ENCODE data around the gene SMOC2. TPM values are rescaled to one million over a fixed set of nuclear protein-coding genes. Genes with fewer than 3 reads are reported as not detected.

The SMOC2 gene
- total and polyA plus RNA-seq, 2 donors from 2014 or later = 6.5 to 13.1 TPM

DNA sequence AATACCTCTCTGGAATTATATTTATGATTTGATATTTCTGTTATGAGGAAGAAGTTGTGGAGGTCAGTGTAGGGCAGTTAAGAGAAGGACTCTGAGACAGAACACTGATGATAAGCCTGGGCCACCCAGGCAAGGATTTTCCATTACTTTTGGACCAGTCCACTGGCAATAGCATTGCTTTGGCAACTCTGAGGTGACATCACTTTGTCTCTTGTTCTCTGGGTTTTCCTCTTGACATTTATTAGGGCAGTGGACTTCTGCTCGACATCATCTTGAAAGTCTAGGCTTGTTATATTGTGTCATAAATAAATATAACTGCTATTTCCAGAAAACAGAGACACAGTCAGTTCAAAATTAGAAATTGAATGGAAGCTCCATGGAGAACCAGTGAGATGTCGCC, 268.0 kb downstream of the SMOC2 start:
- no peaks in the 10 kb centered on the region for H3K9me3 ChIP-seq (ENCODE audit: control insufficient read depth in 2 of 3, insufficient read depth in 1 of 3, low read length in 3 of 3)
- no peak for FAIRE-seq
- H3K4me1 ChIP-seq (ENCODE audit: control insufficient read depth in 2 of 3, insufficient read depth in 2 of 3, low read depth in 1 of 3, low read length in 3 of 3) = no peaks in the 10 kb centered on the region
- TF ChIP-seq, protein P1, sequence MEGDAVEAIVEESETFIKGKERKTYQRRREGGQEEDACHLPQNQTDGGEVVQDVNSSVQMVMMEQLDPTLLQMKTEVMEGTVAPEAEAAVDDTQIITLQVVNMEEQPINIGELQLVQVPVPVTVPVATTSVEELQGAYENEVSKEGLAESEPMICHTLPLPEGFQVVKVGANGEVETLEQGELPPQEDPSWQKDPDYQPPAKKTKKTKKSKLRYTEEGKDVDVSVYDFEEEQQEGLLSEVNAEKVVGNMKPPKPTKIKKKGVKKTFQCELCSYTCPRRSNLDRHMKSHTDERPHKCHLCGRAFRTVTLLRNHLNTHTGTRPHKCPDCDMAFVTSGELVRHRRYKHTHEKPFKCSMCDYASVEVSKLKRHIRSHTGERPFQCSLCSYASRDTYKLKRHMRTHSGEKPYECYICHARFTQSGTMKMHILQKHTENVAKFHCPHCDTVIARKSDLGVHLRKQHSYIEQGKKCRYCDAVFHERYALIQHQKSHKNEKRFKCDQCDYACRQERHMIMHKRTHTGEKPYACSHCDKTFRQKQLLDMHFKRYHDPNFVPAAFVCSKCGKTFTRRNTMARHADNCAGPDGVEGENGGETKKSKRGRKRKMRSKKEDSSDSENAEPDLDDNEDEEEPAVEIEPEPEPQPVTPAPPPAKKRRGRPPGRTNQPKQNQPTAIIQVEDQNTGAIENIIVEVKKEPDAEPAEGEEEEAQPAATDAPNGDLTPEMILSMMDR (IDR thresholded peaks at IDR 0.05; ENCODE audit: borderline replicate concordance, extremely low read depth, insufficient read depth) = no peak
- H3K4me3 ChIP-seq (ENCODE audit: low read length in 3 of 3) = no peak overlapping the region
- no peaks in the 10 kb centered on the region for H3K27me3 ChIP-seq (ENCODE audit: control insufficient read depth, insufficient read depth, low read length)
- intact Hi-C loops (cut with DNase I) = no loop called here
- no peak overlapping the region for H3K9ac ChIP-seq (ENCODE audit: low read length in 3 of 3)
- DNase-seq = no peak
- no peaks in the 10 kb centered on the region for H3K36me3 ChIP-seq (ENCODE audit: control insufficient read depth in 2 of 3, insufficient read depth in 3 of 3, low read length in 3 of 3)
- no peak overlapping the region for H3K27ac ChIP-seq (ENCODE audit: low read depth in 2 of 2, low read length in 2 of 2)

DNA sequence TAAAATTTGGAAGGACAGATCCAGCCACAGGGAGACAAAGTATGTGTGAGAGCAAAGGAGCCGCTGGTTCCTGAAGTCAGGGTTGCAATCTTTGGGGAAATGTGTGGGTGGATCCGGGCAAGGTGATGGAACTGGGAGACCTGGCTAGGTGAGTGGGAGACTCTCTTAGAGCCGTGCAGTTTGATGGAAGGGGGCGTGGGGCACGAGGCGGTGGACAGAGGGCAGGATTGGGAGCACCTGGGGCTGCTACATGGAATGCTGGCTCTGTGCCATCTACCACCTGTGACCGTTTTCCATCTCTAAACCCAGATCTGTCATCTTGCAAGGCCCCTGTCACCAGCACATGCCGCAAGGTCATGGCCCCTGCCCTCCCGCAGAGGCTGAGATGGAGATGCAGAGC, 268.4 kb downstream of the SMOC2 start:
- TF ChIP-seq, protein P1 (IDR thresholded peaks at IDR 0.05; ENCODE audit: borderline replicate concordance, extremely low read depth, insufficient read depth) = no peak
- Histone ChIP-seq H3K9me3 (ENCODE audit: control insufficient read depth in 2 of 3, insufficient read depth in 1 of 3, low read length in 3 of 3) (no peaks in the 10 kb centered on the region), H3K27me3 (ENCODE audit: control insufficient read depth, insufficient read depth, low read length) (no peaks in the 10 kb centered on the region), H3K4me1 (ENCODE audit: control insufficient read depth in 2 of 3, insufficient read depth in 2 of 3, low read depth in 1 of 3, low read length in 3 of 3) (no peaks in the 10 kb centered on the region), H3K27ac (ENCODE audit: low read depth in 2 of 2, low read length in 2 of 2) (no peak overlapping the region), H3K9ac (ENCODE audit: low read length in 3 of 3) (no peak overlapping the region), H3K36me3 (ENCODE audit: control insufficient read depth in 2 of 3, insufficient read depth in 3 of 3, low read length in 3 of 3) (no peaks in the 10 kb centered on the region), H3K4me3 (ENCODE audit: low read length in 3 of 3) (no peak overlapping the region)
- intact Hi-C loops (cut with DNase I) = no loop called here
- no peak for FAIRE-seq
- no peak for DNase-seq

DNA sequence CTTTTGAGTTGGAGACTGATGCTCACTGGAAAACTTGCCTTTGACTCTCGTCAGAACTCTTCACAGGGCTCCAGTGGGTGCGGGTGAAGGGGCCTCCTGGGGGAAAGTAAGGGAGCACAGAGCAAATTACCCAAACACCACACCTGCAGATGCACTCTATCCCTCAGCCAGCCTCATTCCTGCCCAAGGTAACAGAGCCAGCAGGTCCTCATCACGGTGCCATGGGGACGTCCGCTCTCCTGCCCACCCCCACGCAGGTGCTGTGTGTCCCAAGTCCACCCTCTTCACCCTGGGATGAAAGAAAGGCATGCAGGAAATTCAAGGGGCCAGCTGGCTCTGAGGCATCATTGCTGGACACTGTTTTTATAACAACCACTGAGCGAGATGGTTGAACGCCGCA, 269.0 kb downstream of the SMOC2 start:
- no peak overlapping the region for H3K9ac ChIP-seq (ENCODE audit: low read length in 3 of 3)
- H3K27me3 ChIP-seq (ENCODE audit: control insufficient read depth, insufficient read depth, low read length) = no peaks in the 10 kb centered on the region
- intact Hi-C loops (cut with DNase I) = no loop called here
- no peaks in the 10 kb centered on the region for H3K4me1 ChIP-seq (ENCODE audit: control insufficient read depth in 2 of 3, insufficient read depth in 2 of 3, low read depth in 1 of 3, low read length in 3 of 3)
- no peaks in the 10 kb centered on the region for H3K9me3 ChIP-seq (ENCODE audit: control insufficient read depth in 2 of 3, insufficient read depth in 1 of 3, low read length in 3 of 3)
- H3K4me3 ChIP-seq (ENCODE audit: low read length in 3 of 3) = no peak overlapping the region
- DNase-seq (no peak), FAIRE-seq (no peak)
- TF ChIP-seq, protein P1 (IDR thresholded peaks at IDR 0.05; ENCODE audit: borderline replicate concordance, extremely low read depth, insufficient read depth) = no peak
- no peak overlapping the region for H3K27ac ChIP-seq (ENCODE audit: low read depth in 2 of 2, low read length in 2 of 2)
- H3K36me3 ChIP-seq (ENCODE audit: control insufficient read depth in 2 of 3, insufficient read depth in 3 of 3, low read length in 3 of 3) = no peaks in the 10 kb centered on the region

DNA sequence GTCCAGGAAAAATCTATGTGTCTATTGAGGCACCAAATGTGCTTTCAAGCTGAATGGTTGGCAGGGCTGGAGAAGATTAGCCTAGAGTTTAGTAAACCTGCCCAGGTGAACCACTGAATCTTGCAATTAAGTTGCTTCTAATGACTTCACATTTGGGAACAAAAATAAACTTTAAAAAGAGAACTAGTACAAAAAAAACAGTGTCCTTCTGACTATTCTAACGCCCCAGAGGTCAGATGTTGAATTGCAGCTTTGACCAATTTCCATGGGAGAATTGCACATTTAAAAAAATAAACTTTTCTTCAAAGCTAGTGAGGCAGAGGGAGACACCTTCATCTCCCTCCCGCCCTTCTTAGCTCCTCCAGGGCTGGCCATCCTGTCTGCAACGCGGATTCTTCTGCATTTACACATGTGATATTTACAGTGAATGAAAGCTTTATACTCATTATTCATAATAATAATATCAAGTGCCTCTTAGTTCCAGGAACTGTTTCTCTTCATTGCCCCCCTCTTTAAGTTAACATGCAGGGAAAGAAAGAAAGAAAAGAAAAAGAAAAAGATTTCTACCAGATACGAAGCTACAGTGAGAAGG, 270.2 kb downstream of the SMOC2 start:
- Histone ChIP-seq H3K9ac (ENCODE audit: low read length in 3 of 3) (no peak overlapping the region), H3K4me3 (ENCODE audit: low read length in 3 of 3) (no peak overlapping the region), H3K36me3 (ENCODE audit: control insufficient read depth in 2 of 3, insufficient read depth in 3 of 3, low read length in 3 of 3) (no peaks in the 10 kb centered on the region), H3K9me3 (ENCODE audit: control insufficient read depth in 2 of 3, insufficient read depth in 1 of 3, low read length in 3 of 3) (peaks cover 0 to 2% (median 0%) of the 10 kb centered on the region in 3 donors), H3K4me1 (ENCODE audit: control insufficient read depth in 2 of 3, insufficient read depth in 2 of 3, low read depth in 1 of 3, low read length in 3 of 3) (no peaks in the 10 kb centered on the region), H3K27ac (ENCODE audit: low read depth in 2 of 2, low read length in 2 of 2) (no peak overlapping the region), H3K27me3 (ENCODE audit: control insufficient read depth, insufficient read depth, low read length) (no peaks in the 10 kb centered on the region)
- TF ChIP-seq, protein P1 (IDR thresholded peaks at IDR 0.05; ENCODE audit: borderline replicate concordance, extremely low read depth, insufficient read depth) = peak; percentile 25
- intact Hi-C loops (cut with DNase I) = no loop called here
- DNase-seq (peak in 1 of 5 donors; percentile 40), FAIRE-seq (no peak)
